Neural cell (in vitro differentiated cells): ENCODE results near the gene AKAP9. TPM values are rescaled to one million over a fixed set of nuclear protein-coding genes. Genes with fewer than 3 reads are reported as not detected.

Source experiments
- H2AFZ ChIP-seq: fragments of 200-600, 300-800 bp; sonication (generic), shearing (Covaris generic); 2 replicates; pipeline ENCODE4 v1.6.0; 2014; ENCODE audit warnings: low read depth, mild to moderate bottlenecking, antibody characterized with exemption, low read length, moderate library complexity
- H3F3A ChIP-seq: fragments of 200-600 bp; shearing (Covaris generic); 2 replicates; pipeline ENCODE4 v1.6.1; 2016; ENCODE audit warnings: mild to moderate bottlenecking, moderate library complexity, mixed read lengths, antibody characterized with exemption, low read length; ENCODE audit not compliant: insufficient read depth, poor library complexity, severe bottlenecking
- H3K27ac ChIP-seq: fragments of 200-600, 300-800 bp; sonication (generic), shearing (Covaris generic); 2 replicates; pipeline ENCODE4 v1.5.1; 2014; ENCODE audit warnings: mild to moderate bottlenecking, low read length, moderate library complexity
- H3K27me3 ChIP-seq: fragments of 300-800, 200-600 bp; sonication (generic), shearing (Covaris generic); 2 replicates; pipeline ENCODE4 v1.6.0; 2014; ENCODE audit warnings: mild to moderate bottlenecking, low read depth, low read length, moderate library complexity; ENCODE audit not compliant: insufficient read depth
- H3K36me3 ChIP-seq: fragments of 300-800, 200-600 bp; sonication (generic), shearing (Covaris generic); 2 replicates; pipeline ENCODE4 v1.5.1; 2014; ENCODE audit warnings: mild to moderate bottlenecking, antibody characterized with exemption, low read length, moderate library complexity; ENCODE audit not compliant: insufficient read depth
- H3K4me2 ChIP-seq: fragments of 300-800, 200-600 bp; sonication (generic), shearing (Covaris generic); 2 replicates; pipeline ENCODE4 v1.6.0; 2014; ENCODE audit warnings: mild to moderate bottlenecking, low read length
- H3K4me3 ChIP-seq: fragments of 300-800, 200-600 bp; sonication (generic), shearing (Covaris generic); 2 replicates; pipeline ENCODE4 v1.5.1; 2014; ENCODE audit warnings: mild to moderate bottlenecking, low read length, moderate library complexity
- H3K79me2 ChIP-seq: fragments of 200-600 bp; shearing (Covaris generic); replicated peaks from 2 replicates; pipeline ENCODE4 v1.6.0; 2014; ENCODE audit warnings: mild to moderate bottlenecking, low read length, moderate library complexity; ENCODE audit not compliant: insufficient read depth
- H3K9ac ChIP-seq: fragments of 300-800, 200-600 bp; sonication (generic), shearing (Covaris generic); 2 replicates; pipeline ENCODE4 v1.6.1; 2016; ENCODE audit warnings: mild to moderate bottlenecking, low read length, mixed read lengths
- H3K9me2 ChIP-seq: fragments of 200-600 bp; shearing (Covaris generic); 2 replicates; pipeline ENCODE4 v1.6.1; 2016; ENCODE audit warnings: mild to moderate bottlenecking, low read length, mixed read lengths; ENCODE audit not compliant: insufficient read depth
- H3K9me3 ChIP-seq: fragments of 200-600, 300-800 bp; sonication (generic), shearing (Covaris generic); 2 replicates; pipeline ENCODE4 v1.6.1; 2016; ENCODE audit warnings: mild to moderate bottlenecking, mixed run types, low read length, moderate library complexity, mixed read lengths
- H4K20me1 ChIP-seq: fragments of 200-600 bp; shearing (Covaris generic); 2 replicates; pipeline ENCODE4 v1.6.1; 2016; ENCODE audit warnings: mild to moderate bottlenecking, mixed run types; ENCODE audit not compliant: insufficient read depth
- CTCF ChIP-seq: fragments of 450-650 bp; IDR thresholded peaks from 2 replicates; pipeline ENCODE4 v1.5.1; 2014; ENCODE audit warnings: antibody characterized with exemption, mild to moderate bottlenecking, moderate library complexity; ENCODE audit not compliant: poor library complexity, severe bottlenecking
- EP300 ChIP-seq: fragments of 450-650 bp; conservative IDR thresholded peaks from 2 replicates; pipeline ENCODE4 v1.6.1; 2014; ENCODE audit warnings: antibody characterized with exemption, mild to moderate bottlenecking, moderate library complexity; ENCODE audit not compliant: poor library complexity, severe bottlenecking
- EZH2 ChIP-seq: fragments of 200-600, 300-800 bp; shearing (Covaris generic), sonication (generic); IDR thresholded peaks from 2 replicates; pipeline ENCODE4 v1.6.1; 2014; ENCODE audit warnings: antibody characterized with exemption, low read length, borderline replicate concordance, mild to moderate bottlenecking; ENCODE audit not compliant: insufficient read depth, poor library complexity, severe bottlenecking
- MXI1 ChIP-seq: fragments of 450-650 bp; conservative IDR thresholded peaks from 2 replicates; pipeline ENCODE4 v1.6.1; 2014; ENCODE audit warnings: antibody characterized with exemption, mild to moderate bottlenecking; ENCODE audit not compliant: poor library complexity, severe bottlenecking
- POLR2AphosphoS5 ChIP-seq: IDR thresholded peaks from 2 replicates; pipeline ENCODE4 v1.6.1; 2012
- RAD21 ChIP-seq: fragments of 450-650 bp; conservative IDR thresholded peaks from 2 replicates; pipeline ENCODE4 v1.6.1; 2014; ENCODE audit warnings: antibody characterized with exemption, mild to moderate bottlenecking, moderate library complexity
- REST ChIP-seq: IDR thresholded peaks from 2 replicates; pipeline ENCODE4 v1.6.1; 2012; ENCODE audit warnings: borderline replicate concordance
- SMC3 ChIP-seq: fragments of 450-650 bp; conservative IDR thresholded peaks from 2 replicates; pipeline ENCODE4 v1.6.1; 2014; ENCODE audit warnings: antibody characterized with exemption, mild to moderate bottlenecking, moderate library complexity; ENCODE audit not compliant: poor library complexity
- TAF1 ChIP-seq: IDR thresholded peaks from 2 replicates; pipeline ENCODE4 v1.6.1; 2012; ENCODE audit warnings: low read depth
- polyA plus RNA-seq: library from polyadenylated mRNA; depleted of rRNA; stranded (reverse); fragments of >200 nt; gene quantifications from 2 replicates; pipeline ENCODE4 v1.2.3, GENCODE V29; 2014

The AKAP9 gene
- polyA plus RNA-seq, 1 donor from 2014 or later = 120 TPM

DNA sequence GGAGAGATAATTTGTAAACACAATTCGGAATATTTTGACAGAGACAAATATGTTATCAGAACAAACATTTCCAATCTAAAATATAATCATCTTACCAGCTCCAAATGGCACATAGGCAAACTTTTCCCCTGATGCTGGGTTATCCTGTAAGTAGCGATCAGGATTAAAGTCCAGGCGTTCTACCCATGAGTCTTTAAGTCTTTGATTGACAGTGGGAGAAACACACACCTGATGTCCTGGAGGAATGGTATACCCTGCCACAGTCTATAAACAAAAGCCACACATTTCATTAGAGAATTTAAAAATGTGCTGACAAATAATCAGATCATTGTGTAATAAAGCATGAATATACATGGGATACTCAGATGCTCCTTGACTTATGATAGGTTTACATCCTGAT lies 176.3 kb downstream of the AKAP9 start:
- Histone ChIP-seq H2AFZ (no peak overlapping the region), H3K36me3 (peaks cover 15% of the 10 kb centered on the region), H3K9me3 (no peaks in the 10 kb centered on the region), H3K4me2 (no peak overlapping the region), H4K20me1 (no peaks in the 10 kb centered on the region), H3K27me3 (no peaks in the 10 kb centered on the region), H3F3A (no peaks in the 10 kb centered on the region), H3K9ac (no peak overlapping the region), H3K79me2 (peaks cover 44% of the 10 kb centered on the region), H3K27ac (no peak overlapping the region), H3K9me2 (no peaks in the 10 kb centered on the region), H3K4me3 (no peak overlapping the region)
- no peak for TF ChIP-seq REST
- no peak for TF ChIP-seq POLR2AphosphoS5
- TF ChIP-seq RAD21 = no peak
- TF ChIP-seq CTCF = no peak
- TF ChIP-seq EP300 = no peak

- Histone ChIP-seq H4K20me1 (no peaks in the 10 kb centered on the region), H3K9me2 (no peaks in the 10 kb centered on the region), H3K9me3 (no peaks in the 10 kb centered on the region), H3K4me2 (no peak overlapping the region), H3K27ac (no peak overlapping the region), H3K79me2 (peaks cover 47% of the 10 kb centered on the region), H3K4me3 (no peak overlapping the region), H3K27me3 (no peaks in the 10 kb centered on the region), H2AFZ (no peak overlapping the region), H3K36me3 (peaks cover 34% of the 10 kb centered on the region), H3K9ac (no peak overlapping the region), H3F3A (no peaks in the 10 kb centered on the region)
- no peak for TF ChIP-seq REST
- TF ChIP-seq EP300 = no peak
- no peak for TF ChIP-seq CTCF
- no peak for TF ChIP-seq SMC3
- no peak for TF ChIP-seq RAD21
- no peak for TF ChIP-seq MXI1
- no peak for TF ChIP-seq POLR2AphosphoS5
- no peak for TF ChIP-seq TAF1
- no peak for TF ChIP-seq EZH2
These were observed 178.6 kb downstream of the AKAP9 start for GRCh38 chr7:92119213-92119759.
